Fibroblast of skin of back (primary cell): ENCODE data around the gene RAPGEF3.
A peak's percentile ranks its signal among the peaks of the same experiment; 100 is the strongest.

ENCODE experiments used
- DNase-seq: peaks from one replicate; pipeline ENCODE4 v3.0.0-alpha.2; 2013

The RAPGEF3 gene

GRCh38 chr12:47717443-47718193, 41.1 kb downstream of the RAPGEF3 start:
- peak; percentile 90 for DNase-seq

- DNase-seq, result no peak
Measured at GRCh38 chr12:47717046-47717442, 41.6 kb downstream of the RAPGEF3 start.

DNA sequence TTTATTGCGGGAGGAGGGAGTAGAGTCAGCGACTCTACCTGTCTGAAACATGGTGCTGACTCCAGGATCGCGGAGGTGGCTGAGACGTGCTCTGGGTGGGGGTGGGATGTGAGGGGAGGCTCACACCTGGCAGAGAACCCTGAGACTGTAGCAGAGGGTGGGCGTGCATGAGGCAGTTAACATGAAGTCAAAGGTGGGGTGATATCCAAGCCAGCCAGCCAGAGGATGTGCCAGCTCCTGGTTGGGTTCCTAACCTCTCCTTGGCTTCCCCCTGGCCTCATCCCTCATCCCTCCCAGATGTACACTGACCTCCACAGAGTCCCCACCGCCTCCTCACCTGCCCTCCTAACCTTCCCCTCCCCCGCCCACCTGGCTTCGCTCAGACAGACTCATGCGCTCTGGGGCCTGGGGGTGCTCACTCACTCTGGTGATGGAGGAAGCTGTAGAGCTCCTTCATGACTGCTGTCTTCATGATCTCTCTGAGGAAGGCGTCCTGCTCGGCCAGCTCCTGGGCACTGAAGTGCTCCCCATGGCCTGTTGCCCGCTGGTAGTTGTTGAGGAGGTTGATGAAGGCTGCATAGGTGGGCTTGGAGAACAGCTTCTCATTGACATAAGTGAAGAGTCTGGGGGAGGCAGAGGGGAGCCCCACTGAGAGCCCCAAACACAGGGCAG, 42.7 kb downstream of the RAPGEF3 start:
- DNase-seq, result no peak

- peak; percentile 70 for DNase-seq
Measured at GRCh38 chr12:47715393-47715876, 43.2 kb downstream of the RAPGEF3 start.

- no peak for DNase-seq
Measured at GRCh38 chr12:47714826-47715386, 43.8 kb downstream of the RAPGEF3 start.

GRCh38 chr12:47712171-47712570, 46.5 kb downstream of the RAPGEF3 start:
- DNase-seq, result no peak

DNA sequence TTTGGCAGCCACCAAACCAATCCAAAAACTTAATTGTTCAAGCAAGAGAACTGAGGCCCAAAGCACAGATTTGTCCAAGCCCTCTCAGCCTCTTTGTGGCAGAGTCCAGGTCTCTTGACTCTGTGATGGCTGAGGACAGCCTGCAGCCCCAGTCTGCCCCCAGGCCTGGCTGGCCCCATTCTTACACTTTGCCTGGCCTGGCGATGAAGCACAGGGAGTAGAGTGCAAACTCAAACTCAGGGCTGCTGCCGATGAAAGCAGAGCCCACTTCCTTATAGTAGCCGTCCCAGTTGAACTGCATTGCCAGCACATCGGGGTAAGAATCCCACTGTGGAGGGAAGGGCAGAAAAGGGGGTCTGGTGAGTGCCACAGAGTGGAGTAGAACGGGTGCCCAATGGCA, 47.2 kb downstream of the RAPGEF3 start:
- no peak for DNase-seq

- no peak for DNase-seq
Measured at GRCh38 chr12:47710278-47710677, 48.4 kb downstream of the RAPGEF3 start.

- no peak for DNase-seq
Measured at GRCh38 chr12:47709671-47710070, 49.0 kb downstream of the RAPGEF3 start.

GRCh38 chr12:47709237-47709636, 49.4 kb downstream of the RAPGEF3 start:
- DNase-seq, result no peak

DNA sequence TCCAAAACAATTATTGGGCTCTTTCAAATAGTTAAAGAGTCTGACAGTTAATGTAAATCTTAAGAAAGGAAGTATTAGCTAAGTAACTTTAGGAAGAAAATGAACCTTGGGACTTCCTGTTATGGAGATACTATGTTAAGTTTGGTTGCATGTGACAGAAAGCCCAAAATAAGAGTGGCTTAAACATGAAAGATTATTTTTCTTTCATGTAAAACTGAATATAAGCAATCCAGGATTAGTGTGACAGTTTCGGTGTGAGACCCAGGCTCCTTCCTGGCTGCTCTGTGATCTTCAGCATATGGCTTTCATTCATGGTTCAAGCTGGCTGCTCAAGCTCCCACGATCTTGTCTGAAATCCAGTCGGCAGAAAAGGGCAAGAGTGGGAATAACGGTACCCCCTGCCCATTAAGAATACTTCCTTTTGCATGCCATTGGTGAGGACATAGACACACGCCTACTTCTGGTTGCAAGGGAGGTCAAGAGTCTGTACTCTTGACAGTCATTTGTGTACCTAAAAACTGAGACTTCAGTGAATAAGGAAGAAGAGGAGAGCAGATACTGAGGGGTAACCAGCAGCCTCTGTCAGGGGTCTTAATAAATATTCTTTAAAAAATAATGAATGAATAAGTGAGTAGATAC, 50.7 kb downstream of the RAPGEF3 start:
- no peak for DNase-seq

DNA sequence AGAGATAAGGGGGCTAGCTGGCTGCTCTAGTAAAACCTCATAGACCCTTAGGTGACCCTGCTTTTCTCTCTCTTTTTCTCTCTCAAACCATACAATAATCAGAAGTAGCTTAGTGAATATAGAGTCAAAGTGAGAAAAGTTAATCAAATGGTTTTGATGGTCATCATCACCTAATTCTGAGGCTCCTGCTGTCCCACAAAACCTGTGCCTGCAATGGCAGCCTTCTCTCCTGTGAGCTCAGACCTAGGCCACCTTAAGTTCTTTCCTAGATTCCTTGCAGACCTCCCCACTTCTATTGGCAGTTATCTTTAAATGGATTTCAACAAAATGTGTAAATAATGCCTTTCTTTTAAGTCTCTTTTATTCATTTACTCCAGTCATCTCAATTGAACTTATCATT, 51.3 kb downstream of the RAPGEF3 start:
- no peak for DNase-seq

GRCh38 chr12:47705566-47706425, 52.9 kb downstream of the RAPGEF3 start, which contains the start of gene RPAP3:
RPAP3 (minus strand) TSS chr12:47706030; CDS start chr12:47702840, 3,190 bp downstream.
- peak; percentile 93 for DNase-seq

GRCh38 chr12:47705229-47705565, 53.5 kb downstream of the RAPGEF3 start:
- peak; percentile 6 for DNase-seq

GRCh38 chr12:47704719-47705118, 54.0 kb downstream of the RAPGEF3 start:
- no peak for DNase-seq

GRCh38 chr12:47700263-47700662, 58.4 kb downstream of the RAPGEF3 start:
- DNase-seq, result no peak

- DNase-seq, result no peak
Measured at GRCh38 chr12:47698631-47699030, 60.0 kb downstream of the RAPGEF3 start.

GRCh38 chr12:47698055-47698454, 60.6 kb downstream of the RAPGEF3 start:
- DNase-seq, result no peak

DNA sequence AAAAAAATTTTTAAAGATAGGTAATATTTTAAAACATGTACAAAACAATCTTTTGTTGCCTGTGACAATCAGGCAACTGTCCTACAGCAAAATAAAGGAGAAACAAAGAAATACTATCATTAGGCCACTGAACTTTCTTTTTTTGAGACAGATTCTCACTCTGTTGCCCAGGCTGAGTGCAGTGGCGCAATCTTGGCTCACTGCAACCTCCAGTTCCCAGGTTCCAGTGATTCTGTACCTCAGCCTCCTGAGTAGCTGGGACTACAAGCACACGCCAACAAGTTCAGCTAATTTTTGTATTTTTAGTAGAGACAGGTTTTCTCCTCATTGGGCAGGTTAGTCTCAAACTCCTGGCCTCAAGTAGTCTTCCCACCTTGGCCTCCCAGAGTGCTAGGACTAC, 69.5 kb downstream of the RAPGEF3 start:
- DNase-seq, result no peak

DNA sequence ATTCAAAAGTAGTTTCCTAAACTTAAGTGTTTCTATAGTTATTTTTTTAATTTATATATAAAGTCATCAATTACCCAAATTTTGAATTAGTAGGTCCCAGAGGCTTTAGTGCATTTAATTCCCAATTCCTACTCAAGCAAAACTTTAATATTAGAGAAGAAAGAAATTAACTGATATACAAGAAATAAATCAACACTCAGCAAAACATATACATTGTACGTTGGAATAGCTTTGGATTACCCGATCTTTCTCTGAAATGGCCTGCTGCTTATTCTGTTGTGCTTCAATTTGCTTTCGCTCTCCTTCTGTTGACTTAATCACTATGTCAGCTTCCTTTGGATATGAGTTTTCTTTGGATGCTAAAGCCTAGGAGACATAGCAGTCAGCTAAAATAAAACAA, 71.0 kb downstream of the RAPGEF3 start:
- DNase-seq, result no peak

- DNase-seq, result peak; percentile 45
Measured at GRCh38 chr12:47686645-47687240, 71.9 kb downstream of the RAPGEF3 start.
